Neural progenitor cell (in vitro differentiated cells): Measurements from ENCODE around the gene WNT6.

ENCODE experiments used
- EZH2 ChIP-seq: fragments of 200-600 bp; sonication (generic); IDR thresholded peaks from 2 replicates; pipeline ENCODE4 v1.6.1; 2017; ENCODE audit warnings: antibody characterized with exemption, mild to moderate bottlenecking, moderate library complexity
- TF ChIP-seq, protein P1 (sequence below): fragments of 200-600 bp; sonication (generic); IDR thresholded peaks from 2 replicates; pipeline ENCODE4 v1.5.1; 2017; ENCODE audit warnings: antibody characterized with exemption, mild to moderate bottlenecking

DNA sequence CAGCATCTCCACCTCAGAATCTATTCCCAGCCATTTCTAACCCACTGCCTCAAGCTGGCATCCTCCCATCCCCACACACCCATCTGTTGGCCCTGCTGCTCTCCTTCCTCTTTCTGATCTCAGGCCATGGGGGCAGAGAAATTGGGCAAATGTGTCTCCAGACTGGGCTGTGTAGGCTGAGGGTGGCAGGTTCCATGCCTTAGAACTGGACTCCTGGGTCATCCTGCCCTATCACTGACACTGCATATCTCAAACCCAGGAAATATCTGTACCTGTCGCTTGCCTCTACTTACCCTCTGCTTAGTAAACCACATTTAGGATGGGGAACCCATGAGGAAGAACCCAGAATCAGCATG, 22.8 kb downstream of the WNT6 start:
- TF ChIP-seq, protein P1, sequence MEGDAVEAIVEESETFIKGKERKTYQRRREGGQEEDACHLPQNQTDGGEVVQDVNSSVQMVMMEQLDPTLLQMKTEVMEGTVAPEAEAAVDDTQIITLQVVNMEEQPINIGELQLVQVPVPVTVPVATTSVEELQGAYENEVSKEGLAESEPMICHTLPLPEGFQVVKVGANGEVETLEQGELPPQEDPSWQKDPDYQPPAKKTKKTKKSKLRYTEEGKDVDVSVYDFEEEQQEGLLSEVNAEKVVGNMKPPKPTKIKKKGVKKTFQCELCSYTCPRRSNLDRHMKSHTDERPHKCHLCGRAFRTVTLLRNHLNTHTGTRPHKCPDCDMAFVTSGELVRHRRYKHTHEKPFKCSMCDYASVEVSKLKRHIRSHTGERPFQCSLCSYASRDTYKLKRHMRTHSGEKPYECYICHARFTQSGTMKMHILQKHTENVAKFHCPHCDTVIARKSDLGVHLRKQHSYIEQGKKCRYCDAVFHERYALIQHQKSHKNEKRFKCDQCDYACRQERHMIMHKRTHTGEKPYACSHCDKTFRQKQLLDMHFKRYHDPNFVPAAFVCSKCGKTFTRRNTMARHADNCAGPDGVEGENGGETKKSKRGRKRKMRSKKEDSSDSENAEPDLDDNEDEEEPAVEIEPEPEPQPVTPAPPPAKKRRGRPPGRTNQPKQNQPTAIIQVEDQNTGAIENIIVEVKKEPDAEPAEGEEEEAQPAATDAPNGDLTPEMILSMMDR: no peak
- TF ChIP-seq EZH2: no peak
